Keratinocyte (primary cell): Measurements from ENCODE around the gene ASB10. TPM values are rescaled to one million over a fixed set of nuclear protein-coding genes. Genes with fewer than 3 reads are reported as not detected.

ENCODE experiments used
- DNase-seq: peaks from one replicate; pipeline ENCODE4 v3.0.0-alpha.2; 2011; ENCODE audit warnings: low read depth, missing footprints, low spot score
- FAIRE-seq: peaks from 2 replicates; lab custom pipeline; 2011; peaks lifted over from hg19 to GRCh38; lab: Jason Lieb, UNC
- H2AFZ ChIP-seq: 2 replicates; pipeline ENCODE4 v1.6.0; 2012; ENCODE audit warnings: low read length, control low read depth, inconsistent platforms; ENCODE audit not compliant: control insufficient read depth
- H3K27ac ChIP-seq: 2 replicates; pipeline ENCODE4 v1.5.1; 2011; ENCODE audit warnings: low read length; ENCODE audit not compliant: control insufficient read depth, insufficient read depth
- H3K27me3 ChIP-seq: 3 replicates; pipeline ENCODE4 v1.6.0; 2011; ENCODE audit warnings: low read length; ENCODE audit not compliant: control insufficient read depth, insufficient read depth; ENCODE audit errors: extremely low read depth
- H3K36me3 ChIP-seq, 2 experiments: 2 replicates in 1 of 2; 3 replicates in 1 of 2; pipeline ENCODE4 v1.5.1; 2011; ENCODE audit warnings: low read length in 2 of 2, mild to moderate bottlenecking in 1 of 2; ENCODE audit not compliant: control insufficient read depth in 2 of 2, insufficient read depth in 2 of 2; ENCODE audit errors: extremely low read depth in 1 of 2
- H3K4me1 ChIP-seq: 3 replicates; pipeline ENCODE4 v1.5.1; 2011; ENCODE audit warnings: low read length; ENCODE audit not compliant: control insufficient read depth, insufficient read depth; ENCODE audit errors: extremely low read depth
- H3K4me2 ChIP-seq: 3 replicates; pipeline ENCODE4 v1.6.0; 2011; ENCODE audit warnings: low read depth, low read length; ENCODE audit not compliant: control insufficient read depth, insufficient read depth; ENCODE audit errors: extremely low read depth
- H3K4me3 ChIP-seq, 3 experiments: fragments of 200-600 bp in 1 of 3; sonication (generic) in 1 of 3; 2 replicates in 2 of 3; 3 replicates in 1 of 3; pipeline ENCODE4 v1.5.1; 2011 to 2016; ENCODE audit warnings: low read length in 3 of 3, mild to moderate bottlenecking in 3 of 3, control low read depth in 2 of 3, inconsistent platforms in 1 of 3, low read depth in 1 of 3, mixed read lengths in 1 of 3, mixed run types in 1 of 3, moderate library complexity in 1 of 3; ENCODE audit not compliant: control insufficient read depth in 2 of 3, insufficient read depth in 2 of 3; ENCODE audit errors: extremely low read depth in 1 of 3
- H3K79me2 ChIP-seq: 2 replicates; pipeline ENCODE4 v1.6.0; 2012; ENCODE audit warnings: low read length; ENCODE audit not compliant: control insufficient read depth, insufficient read depth
- H3K9ac ChIP-seq: 3 replicates; pipeline ENCODE4 v1.6.0; 2011; ENCODE audit warnings: low read length; ENCODE audit not compliant: control insufficient read depth, insufficient read depth; ENCODE audit errors: extremely low read depth
- H3K9me1 ChIP-seq: 3 replicates; pipeline ENCODE4 v1.6.0; 2011; ENCODE audit warnings: low read length; ENCODE audit not compliant: control insufficient read depth, insufficient read depth; ENCODE audit errors: extremely low read depth
- H3K9me3 ChIP-seq: 2 replicates; pipeline ENCODE4 v1.5.1; 2012; ENCODE audit warnings: low read depth, low read length; ENCODE audit not compliant: control insufficient read depth
- H4K20me1 ChIP-seq: 3 replicates; pipeline ENCODE4 v1.6.0; 2011; ENCODE audit warnings: low read length; ENCODE audit not compliant: control insufficient read depth, insufficient read depth; ENCODE audit errors: extremely low read depth
- EZH2 ChIP-seq: IDR thresholded peaks from one replicate; pipeline ENCODE4 v1.6.1; 2012; ENCODE audit warnings: inconsistent platforms, mild to moderate bottlenecking, low read length, moderate library complexity
- dilution Hi-C: fragments of 300-500 bp; cut with MboI; formaldehyde crosslinking; loops from one replicate; pipeline ENCODE4 v1.7.0; 2020; ENCODE audit warnings: low sequenced_read_pairs; ENCODE audit not compliant: extremely low pct_ligation_motif_present
- polyA plus RNA-seq, 5 experiments: library from polyadenylated mRNA; depleted of rRNA in 3 of 5; stranded (reverse) in 3 of 5; stranded (forward) in 1 of 5; unstranded in 1 of 5; fragments of >200 nt; gene quantifications; 1 replicate in 1 of 5; 2 replicates in 3 of 5; 3 replicates in 1 of 5; pipeline versions ENCODE4 v1.2.1 to v1.2.3, GENCODE V29; 2011 to 2012; ENCODE audit warnings: missing spikeins in 2 of 5, low read depth in 1 of 5, low replicate concordance in 1 of 5
- TF ChIP-seq, protein P1 (sequence below), 3 experiments: IDR thresholded peaks in 1 of 3; conservative IDR thresholded peaks in 1 of 3; optimal IDR thresholded peaks in 1 of 3; 2 replicates in 2 of 3; 3 replicates in 1 of 3; pipeline versions ENCODE3 to v1.5.1; 2011; ENCODE audit warnings: low read length in 3 of 3, mild to moderate bottlenecking in 3 of 3, moderate library complexity in 2 of 3, control low read depth in 1 of 3, inconsistent platforms in 1 of 3; ENCODE audit not compliant: insufficient read depth in 2 of 3; ENCODE audit errors: extremely low read depth in 1 of 3

The ASB10 gene
- polyA plus RNA-seq, 1 donor (not counting 4 experiments of a cell fraction or from before 2014, with no cell fraction given), result not detected

DNA sequence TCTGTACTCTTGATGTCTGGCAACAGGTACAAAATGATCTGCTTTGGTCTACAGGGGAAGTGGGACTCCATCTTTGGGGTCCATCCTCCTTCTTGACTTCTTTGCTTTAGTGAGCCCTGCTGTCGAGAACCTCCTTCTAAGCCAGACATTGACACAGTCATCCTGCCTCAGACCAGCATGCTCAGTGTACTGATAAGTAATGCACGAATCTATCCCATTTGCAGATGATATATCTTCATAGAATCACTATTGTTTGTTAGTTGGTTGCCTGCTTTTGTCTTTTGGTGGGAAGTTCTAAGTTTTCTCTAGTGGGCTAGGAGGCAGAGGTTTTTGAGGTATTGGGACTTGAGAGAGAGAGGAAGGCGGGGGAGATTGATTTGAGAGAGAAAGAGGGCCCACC is 14.3 kb upstream of the ASB10 start:
- no peaks in the 10 kb centered on the region for H3K36me3 ChIP-seq
- H3K4me3 ChIP-seq, result no peak overlapping the region
- dilution Hi-C loops, result no loop called here
- no peak overlapping the region for H2AFZ ChIP-seq
- no peaks in the 10 kb centered on the region for H3K4me1 ChIP-seq
- DNase-seq (no peak), FAIRE-seq (no peak)
- no peak overlapping the region for H3K4me2 ChIP-seq
- no peaks in the 10 kb centered on the region for H4K20me1 ChIP-seq
- H3K27me3 ChIP-seq, result peaks cover 63% of the 10 kb centered on the region
- no peaks in the 10 kb centered on the region for H3K79me2 ChIP-seq
- TF ChIP-seq, protein P1, sequence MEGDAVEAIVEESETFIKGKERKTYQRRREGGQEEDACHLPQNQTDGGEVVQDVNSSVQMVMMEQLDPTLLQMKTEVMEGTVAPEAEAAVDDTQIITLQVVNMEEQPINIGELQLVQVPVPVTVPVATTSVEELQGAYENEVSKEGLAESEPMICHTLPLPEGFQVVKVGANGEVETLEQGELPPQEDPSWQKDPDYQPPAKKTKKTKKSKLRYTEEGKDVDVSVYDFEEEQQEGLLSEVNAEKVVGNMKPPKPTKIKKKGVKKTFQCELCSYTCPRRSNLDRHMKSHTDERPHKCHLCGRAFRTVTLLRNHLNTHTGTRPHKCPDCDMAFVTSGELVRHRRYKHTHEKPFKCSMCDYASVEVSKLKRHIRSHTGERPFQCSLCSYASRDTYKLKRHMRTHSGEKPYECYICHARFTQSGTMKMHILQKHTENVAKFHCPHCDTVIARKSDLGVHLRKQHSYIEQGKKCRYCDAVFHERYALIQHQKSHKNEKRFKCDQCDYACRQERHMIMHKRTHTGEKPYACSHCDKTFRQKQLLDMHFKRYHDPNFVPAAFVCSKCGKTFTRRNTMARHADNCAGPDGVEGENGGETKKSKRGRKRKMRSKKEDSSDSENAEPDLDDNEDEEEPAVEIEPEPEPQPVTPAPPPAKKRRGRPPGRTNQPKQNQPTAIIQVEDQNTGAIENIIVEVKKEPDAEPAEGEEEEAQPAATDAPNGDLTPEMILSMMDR (optimal IDR thresholded peaks at IDR 0.05 in 1 of 3, IDR thresholded peaks at IDR 0.05 in 1 of 3, conservative IDR thresholded peaks at IDR 0.05 in 1 of 3; ENCODE audit: extremely low read depth in 1 of 3, insufficient read depth in 2 of 3, low read length in 3 of 3), result no peak
- TF ChIP-seq EZH2, result no peak
- H3K27ac ChIP-seq, result no peak overlapping the region
- H3K9ac ChIP-seq, result no peak overlapping the region
- no peaks in the 10 kb centered on the region for H3K9me3 ChIP-seq
- no peaks in the 10 kb centered on the region for H3K9me1 ChIP-seq

DNA sequence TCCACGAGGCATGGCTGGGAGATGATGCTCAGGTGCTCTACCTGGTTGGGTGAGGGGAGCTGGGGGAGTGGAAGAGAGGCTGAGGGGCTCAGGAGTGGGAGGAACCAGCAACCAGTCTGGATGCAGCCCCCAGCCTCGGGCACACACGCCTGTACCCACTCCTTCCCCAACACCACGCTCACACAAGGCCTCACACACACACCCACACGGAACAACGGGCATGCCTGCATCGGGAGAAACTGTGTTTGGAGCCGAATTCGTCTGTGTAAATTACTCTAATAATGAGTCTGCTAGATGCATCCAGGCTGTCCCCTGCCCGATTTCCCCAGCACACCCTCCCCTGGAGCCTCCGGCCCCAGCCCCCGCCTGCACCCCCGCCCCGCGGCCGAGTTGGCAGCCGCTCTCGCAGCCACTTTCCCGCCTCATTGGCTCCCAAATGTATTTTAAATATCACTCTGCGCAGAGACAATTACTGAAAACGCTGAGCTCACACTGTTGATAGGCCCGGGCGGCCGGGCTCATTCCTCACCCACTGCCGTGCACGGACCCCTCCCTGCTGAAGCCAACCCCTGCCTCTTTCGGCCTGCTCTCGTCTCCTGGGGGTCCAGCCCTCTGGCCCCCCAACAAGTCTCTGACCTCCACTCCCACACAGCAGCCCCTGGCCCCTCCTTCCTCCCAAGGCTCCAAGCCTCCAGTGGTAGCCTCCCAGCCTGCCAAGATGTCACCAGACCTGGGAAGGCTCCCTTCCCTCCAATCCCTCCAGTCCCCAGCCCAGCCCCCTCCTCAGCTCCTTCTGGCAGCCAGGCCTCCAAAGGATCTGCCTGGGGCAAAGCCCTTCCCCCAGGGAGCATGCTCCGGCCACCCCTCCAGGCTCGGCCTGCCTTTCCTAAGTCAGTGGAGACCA is 12.1 kb upstream of the ASB10 start:
- H3K79me2 ChIP-seq, result no peaks in the 10 kb centered on the region
- no peak overlapping the region for H3K27ac ChIP-seq
- no peaks in the 10 kb centered on the region for H4K20me1 ChIP-seq
- TF ChIP-seq, protein P1 (optimal IDR thresholded peaks at IDR 0.05 in 1 of 3, IDR thresholded peaks at IDR 0.05 in 1 of 3, conservative IDR thresholded peaks at IDR 0.05 in 1 of 3; ENCODE audit: extremely low read depth in 1 of 3, insufficient read depth in 2 of 3, low read length in 3 of 3), result no peak
- no peak for TF ChIP-seq EZH2
- no peak overlapping the region for H3K9ac ChIP-seq
- no peak overlapping the region for H3K4me3 ChIP-seq
- H3K4me1 ChIP-seq, result no peaks in the 10 kb centered on the region
- H3K4me2 ChIP-seq, result no peak overlapping the region
- H3K36me3 ChIP-seq, result no peaks in the 10 kb centered on the region
- DNase-seq (no peak), FAIRE-seq (no peak)
- H3K9me1 ChIP-seq, result no peaks in the 10 kb centered on the region
- H3K27me3 ChIP-seq, result peaks cover 56% of the 10 kb centered on the region
- H2AFZ ChIP-seq, result no peak overlapping the region
- H3K9me3 ChIP-seq, result no peaks in the 10 kb centered on the region
- dilution Hi-C loops, result no loop called here
